Measurements from ENCODE around the gene ADCY3.
"Not testable (repeated sequence)": the region's sequence is repeated elsewhere in the genome, so short reads cannot be mapped to it uniquely, and the experiment has no call there.

Gene ADCY3

GRCh38 chr2:24844023-24844685 lies 75.9 kb downstream of the ADCY3 start:
- no peak for DNase-seq (ENCODE audit: low read depth in 2 of 2)

- no peak for DNase-seq (ENCODE audit: low read depth in 2 of 2)
Measured at GRCh38 chr2:24843330-24843860, 76.6 kb downstream of the ADCY3 start.

DNA sequence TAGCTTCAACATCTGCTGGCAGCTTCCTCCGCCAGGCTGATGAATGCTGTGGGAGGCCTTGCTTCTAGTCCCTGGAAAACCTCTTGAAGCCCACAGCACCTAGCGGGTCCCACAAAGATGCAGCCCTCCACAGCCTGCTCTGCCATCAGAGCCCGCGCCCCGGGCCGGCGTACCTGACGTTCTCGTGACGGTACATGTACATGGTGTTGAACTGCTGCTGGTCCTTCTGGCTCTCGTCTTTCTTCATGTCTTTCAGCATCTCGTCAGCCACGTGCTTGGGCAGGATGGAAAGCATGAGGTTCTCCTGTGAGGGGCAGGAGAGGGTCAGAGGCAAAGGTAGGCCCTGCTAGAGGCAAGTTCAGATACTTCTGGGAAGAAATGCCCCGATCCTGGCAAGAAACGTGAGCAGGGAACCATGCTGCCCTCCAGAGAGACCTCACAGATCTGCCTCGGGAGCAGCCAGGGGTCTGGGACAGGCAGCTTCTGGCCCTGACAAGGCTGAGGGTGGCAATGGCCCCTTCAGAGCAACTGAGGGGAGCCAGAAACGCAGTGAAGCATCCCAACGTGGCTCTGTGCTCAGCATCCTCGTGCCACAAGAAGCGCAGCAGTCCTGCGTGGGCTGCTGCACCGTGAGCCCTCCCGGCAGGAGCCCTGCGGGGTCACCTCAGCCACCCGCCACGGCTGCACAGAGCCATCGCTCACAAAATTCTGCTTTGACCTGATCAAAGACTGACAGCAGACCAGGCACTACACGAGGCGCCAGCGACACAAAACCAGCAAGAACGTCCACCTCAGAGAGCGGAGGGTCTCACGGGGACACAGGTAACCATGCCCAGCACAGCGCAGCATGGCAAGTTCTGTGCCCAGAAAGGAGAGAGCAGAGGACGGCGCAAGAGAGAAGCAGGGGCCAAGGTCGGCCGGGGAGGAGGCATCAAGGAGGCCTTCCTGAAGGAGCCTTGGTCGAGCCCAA lies 77.7 kb downstream of the ADCY3 start:
- no peak for DNase-seq (ENCODE audit: low read depth in 2 of 2)

GRCh38 chr2:24840962-24841945 lies 78.8 kb downstream of the ADCY3 start:
- no peak for DNase-seq (ENCODE audit: low read depth in 2 of 2)

DNA sequence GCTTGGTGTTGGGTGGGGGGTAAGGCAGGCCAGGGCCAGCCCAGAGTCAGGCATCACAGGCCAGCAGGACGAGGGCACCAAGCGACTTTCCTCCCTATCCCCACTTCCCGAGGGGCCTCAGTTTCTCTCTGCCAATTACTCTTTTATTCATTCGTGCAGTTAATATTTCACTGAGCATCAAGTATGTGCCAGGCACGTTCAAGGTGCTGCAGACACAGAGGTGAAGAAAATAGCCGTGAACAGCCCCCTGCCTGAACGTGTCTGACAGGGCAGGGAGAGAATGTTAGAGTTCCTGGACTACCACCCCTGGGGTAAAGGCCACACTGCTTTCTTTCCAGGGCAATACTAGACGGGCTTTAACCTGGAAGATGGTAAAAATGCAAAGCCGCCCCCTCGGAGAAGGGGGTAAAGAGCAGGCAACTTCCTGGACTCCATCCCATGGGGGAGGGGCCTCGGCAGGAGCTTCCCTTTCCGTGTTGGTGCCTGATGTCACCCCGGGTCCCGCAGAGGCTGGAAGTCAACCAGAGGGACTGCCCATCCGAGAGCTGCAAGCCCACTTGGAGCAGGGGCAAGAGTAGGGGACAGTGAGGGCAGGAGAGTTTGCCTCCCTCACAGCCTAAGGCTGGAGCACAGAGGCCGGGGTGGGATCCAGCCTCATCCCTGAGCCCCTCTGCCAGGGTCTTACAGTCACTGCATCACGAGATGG lies 79.7 kb downstream of the ADCY3 start:
- DNase-seq (ENCODE audit: low read depth in 2 of 2), result no peak

DNA sequence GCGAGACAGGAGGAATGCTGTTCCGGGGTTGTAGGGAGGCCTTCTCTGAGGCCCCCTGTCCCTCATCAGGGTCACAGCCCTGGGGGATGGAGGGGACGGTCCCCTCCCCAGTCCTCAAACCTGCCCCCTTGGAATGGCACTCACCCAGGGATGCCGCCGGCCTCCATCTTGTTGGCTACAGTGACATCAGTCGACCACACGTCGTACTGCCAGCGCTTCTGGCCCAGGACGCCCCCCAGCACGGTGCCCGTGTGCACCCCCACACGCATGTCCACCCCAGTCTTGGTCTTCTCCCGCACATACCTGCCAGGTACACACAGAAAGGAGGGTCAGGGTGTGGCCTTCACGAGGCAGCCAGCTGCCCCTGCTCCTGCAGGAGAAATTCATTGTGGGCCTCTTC lies 80.3 kb downstream of the ADCY3 start:
- DNase-seq (ENCODE audit: low read depth in 2 of 2), result no peak

GRCh38 chr2:24838541-24838940 lies 81.5 kb downstream of the ADCY3 start:
- no peak for DNase-seq (ENCODE audit: low read depth in 2 of 2)

DNA sequence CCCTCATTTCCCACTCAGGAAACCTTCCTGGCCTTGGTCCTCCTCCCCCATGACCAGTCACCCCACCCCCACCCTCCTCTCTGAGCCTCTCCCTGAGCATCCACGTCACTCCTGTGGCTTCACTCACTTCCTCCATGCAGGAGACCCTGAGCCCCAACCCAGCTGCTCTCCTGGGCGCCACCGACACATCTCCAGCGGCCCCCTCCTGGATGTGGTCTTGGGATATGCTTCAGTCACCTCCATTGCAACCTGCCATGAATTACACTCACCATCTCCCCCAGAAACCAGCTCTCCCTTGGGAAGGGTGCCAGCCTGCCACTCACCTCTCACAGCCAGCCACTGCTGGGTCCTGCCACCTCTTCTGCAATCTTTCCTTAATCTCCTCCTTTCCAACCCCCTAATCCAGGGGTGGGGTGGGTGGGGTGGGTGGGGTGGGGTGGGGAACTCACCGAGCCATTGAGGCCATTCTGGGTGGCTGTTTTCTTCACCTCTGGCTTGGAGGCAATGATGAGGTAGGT lies 82.0 kb downstream of the ADCY3 start:
- DNase-seq (ENCODE audit: low read depth in 2 of 2), result no peak

DNA sequence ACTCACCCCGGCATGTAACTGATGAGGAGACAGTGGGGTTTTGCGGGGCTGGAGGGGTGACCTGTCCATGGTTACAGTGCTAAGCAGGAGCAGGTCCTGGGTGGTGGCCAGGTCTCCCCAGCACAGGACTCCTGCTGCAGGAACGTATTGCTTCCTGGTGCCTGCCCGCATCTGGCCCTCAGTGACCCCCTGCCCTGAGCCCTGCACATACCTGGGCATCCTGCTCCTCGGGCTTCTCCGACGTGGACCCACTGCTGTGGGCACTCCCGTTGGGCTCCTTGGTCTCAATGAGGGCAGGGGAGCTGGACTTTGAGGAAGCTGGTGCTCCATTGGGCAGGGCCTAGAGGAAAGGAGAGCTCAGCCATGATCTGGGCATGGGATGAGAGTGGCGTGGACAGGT lies 83.3 kb downstream of the ADCY3 start:
- no peak for DNase-seq (ENCODE audit: low read depth in 2 of 2)

- DNase-seq (ENCODE audit: low read depth in 2 of 2), result no peak
Measured at GRCh38 chr2:24836206-24836605, 83.8 kb downstream of the ADCY3 start.

- DNase-seq (ENCODE audit: low read depth in 2 of 2), result not testable (repeated sequence)
Measured at GRCh38 chr2:24835411-24835810, 84.6 kb downstream of the ADCY3 start.

DNA sequence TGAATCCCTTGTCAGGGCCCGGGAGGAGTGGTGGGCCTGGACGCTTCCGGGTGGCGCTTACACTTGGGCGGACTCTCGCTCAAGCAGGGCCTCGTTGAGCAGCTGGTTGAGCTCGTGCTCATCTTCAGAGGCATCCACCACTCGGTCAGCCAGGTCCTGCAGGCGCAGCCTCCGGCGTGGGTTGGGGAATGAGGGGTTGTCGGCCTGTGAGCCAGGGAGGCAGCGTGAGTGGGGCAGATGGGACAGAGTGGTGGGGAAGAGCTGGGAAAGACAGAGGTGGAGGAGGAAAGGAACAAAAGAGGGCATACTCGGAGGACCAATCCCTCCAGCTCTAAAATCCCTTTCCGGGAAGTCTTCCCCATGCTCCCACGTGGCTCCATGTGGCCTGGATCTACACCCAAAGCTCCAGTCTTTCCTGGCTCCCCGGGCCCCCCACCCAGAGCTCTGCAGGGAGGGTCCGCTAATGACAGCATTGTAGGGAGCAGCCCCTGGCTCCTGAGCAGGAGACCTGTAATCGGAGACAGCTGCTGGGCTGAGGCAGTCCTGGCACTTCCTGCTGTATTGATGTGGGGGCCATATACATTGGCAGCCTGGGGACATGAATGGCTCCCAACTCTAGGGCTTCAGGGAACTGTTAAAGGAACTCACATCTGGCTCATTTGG lies 85.2 kb downstream of the ADCY3 start:
- no peak for DNase-seq (ENCODE audit: low read depth in 2 of 2)

GRCh38 chr2:24833821-24834732 lies 86.0 kb downstream of the ADCY3 start:
- no peak for DNase-seq (ENCODE audit: low read depth in 2 of 2)

GRCh38 chr2:24832931-24833701 lies 86.9 kb downstream of the ADCY3 start:
- DNase-seq (ENCODE audit: low read depth in 2 of 2), result no peak

DNA sequence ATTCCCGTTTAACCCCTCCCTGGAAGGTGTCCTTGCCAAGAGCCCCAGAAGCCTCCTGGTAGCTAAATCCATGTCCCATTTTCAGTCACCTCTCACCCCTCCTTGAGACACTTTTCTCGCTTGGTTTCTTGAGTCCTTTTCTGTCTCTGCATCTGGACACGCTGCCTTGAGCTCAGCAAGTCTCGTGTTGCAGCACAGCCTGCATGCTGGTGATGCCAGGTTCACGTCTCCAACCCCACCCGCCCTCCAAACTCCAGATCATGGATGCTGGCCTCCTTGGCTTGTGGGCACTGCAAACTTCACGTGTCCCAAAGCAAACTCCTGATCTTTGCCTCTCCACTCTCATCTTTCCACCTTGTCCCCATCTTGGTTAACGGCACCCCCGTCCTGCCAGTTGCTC lies 87.5 kb downstream of the ADCY3 start:
- DNase-seq (ENCODE audit: low read depth in 2 of 2), result no peak

GRCh38 chr2:24832073-24832461 lies 88.0 kb downstream of the ADCY3 start:
- DNase-seq (ENCODE audit: low read depth in 2 of 2), result no peak

GRCh38 chr2:24831221-24832072 lies 88.6 kb downstream of the ADCY3 start:
- DNase-seq (ENCODE audit: low read depth in 2 of 2), result no peak

Measured in stimulated activated CD8-positive, alpha-beta memory T cell treated with anti-CD3 and anti-CD28 coated beads, Interleukin-7, amount 100 ng/mL, for 1 hour (primary cell).